HG03135 (cell line): Measurements from ENCODE around the gene CMIP.

Experiments used
- ATAC-seq: cut with Tn5 transposase; IDR thresholded peaks from one replicate; pipeline ENCODE4 v1.9.1; 2021; ENCODE audit warnings: mild to moderate bottlenecking, moderate library complexity; ENCODE audit not compliant: unreplicated experiment

The CMIP gene

DNA sequence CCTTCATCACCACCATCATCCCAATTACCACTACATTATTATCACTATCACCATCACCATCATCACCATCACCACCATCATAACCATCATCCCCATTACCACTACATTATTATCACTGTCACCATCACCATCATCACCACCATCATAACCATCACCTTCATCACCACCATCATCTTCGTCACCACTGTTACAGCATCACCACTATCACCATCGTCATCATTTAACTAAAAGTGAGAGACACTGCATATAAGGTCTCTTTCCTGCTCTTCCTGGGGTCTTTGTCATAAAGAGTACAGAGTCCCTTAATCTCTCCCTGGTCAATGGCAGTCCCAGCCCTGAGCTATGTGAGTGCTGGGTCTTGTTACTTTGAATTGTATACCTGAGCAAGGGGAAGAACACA, 133.5 kb downstream of the CMIP start:
- no peak for ATAC-seq

DNA sequence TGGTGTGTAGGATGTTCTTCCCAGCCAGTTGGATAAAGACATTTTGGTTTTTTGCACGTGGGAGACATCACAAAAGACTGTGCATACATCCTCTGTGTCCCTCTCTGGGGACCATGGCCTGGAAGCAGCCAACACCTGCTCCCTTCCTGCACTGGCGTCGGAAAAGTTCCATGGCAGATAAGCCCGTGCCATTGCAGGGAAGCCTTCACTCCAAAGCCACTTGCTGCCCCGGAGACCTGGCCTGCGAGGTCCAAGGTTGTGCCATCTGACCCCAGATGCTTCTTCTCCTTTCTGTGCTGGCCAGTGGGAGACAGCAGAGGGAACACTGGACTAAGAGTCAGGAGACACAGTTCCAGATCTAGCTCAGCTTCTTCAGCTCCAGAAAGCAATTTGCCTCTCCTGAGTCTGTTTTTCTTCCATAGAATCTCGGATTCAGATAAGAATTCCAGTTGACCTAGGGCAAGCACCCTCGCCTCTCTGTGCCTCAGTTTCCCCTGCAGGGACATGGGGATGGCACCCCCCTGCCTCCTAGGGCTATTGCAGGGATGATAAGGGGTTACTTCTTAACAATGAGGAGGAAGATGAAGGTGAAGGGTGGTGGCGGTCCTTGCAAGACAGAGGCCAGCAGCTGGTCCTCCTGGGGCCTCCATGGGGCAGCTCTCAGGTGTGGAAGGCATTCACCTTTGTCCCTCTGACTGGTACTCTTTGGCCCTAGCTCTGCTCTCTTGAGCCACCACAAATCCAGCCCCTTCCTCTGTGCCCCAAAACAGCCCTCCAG, 134.2 kb downstream of the CMIP start:
- no peak for ATAC-seq

DNA sequence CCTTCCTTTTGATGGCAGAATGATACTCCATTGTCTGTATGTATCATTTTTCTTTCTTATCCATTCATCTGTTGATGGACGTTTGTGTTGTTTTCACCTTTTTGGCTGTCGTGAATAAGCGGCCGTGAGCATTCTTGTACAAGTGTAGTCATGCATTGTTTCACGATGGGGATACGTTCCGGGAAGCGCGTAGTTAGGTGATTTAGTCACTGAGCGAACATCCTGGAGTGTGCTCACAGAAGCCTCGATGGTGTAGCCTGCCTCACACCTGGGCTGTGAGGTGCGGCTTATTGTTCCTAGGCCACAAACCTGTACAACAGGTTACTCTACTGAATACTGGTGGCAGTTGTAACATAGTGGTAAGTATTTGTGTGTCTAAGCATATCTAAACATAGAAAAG, 136.5 kb downstream of the CMIP start:
- no peak for ATAC-seq

DNA sequence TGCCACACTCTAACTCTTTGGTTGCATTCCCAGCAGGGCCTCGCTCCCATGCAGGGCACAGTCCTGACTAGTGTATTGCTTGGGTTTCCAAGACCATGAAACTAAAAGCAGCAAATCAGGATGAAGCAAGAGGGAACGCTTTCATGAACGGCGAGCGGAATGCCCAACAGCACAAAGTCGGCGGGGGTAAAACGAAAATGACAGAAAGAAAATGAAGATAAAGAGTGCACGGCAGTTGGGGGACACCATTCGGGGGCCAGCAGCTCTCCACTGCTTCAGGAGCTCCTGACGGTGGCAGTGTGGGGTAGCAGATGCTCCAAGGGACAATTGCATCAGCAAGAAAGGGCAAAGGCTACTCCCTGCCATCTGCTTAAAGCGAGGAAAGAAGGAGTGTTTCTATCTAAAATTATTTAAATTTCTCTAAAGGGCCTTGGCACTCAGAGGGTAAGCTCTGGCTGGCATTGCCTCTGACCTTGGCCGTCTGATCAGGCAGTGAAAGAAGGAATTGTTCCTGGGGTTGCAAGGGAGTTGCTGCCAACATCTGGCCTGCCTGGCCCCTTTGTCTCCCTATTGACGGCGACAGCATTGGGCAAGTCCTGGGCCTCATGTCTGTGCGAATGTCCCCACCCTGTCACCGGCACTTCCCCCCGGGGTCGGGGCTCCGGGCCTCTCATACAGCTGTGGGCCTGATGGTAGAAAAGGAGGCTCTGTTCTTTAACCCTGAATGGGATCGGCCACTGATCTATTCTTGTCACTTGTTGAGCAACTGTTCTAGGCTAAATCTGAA, 138.2 kb downstream of the CMIP start:
- no peak for ATAC-seq

- ATAC-seq = no peak
Measured at GRCh38 chr16:81583893-81584631, 139.5 kb downstream of the CMIP start.

DNA sequence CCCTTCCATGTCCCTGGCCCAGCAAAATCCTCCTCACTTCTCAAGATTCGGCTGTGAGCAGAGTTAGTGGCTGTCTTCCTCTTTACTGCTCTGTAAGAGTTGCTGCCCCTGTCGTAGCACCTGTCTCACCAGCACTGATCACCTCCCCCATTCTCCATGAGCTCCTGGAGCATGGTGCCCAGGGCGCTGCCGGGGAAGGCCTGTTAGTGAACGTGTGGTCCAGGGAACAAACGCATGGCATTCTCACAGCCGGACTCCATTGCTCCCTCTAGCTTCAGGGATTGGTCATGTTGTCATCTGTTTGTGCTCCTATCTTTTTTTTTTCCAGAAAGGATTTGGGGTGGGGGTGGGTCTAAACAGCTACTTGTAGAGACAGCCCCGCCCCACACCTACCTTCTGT, 141.2 kb downstream of the CMIP start:
- no peak for ATAC-seq

- no peak for ATAC-seq
Measured at GRCh38 chr16:81586417-81586816, 141.8 kb downstream of the CMIP start.

GRCh38 chr16:81586977-81587625, 142.5 kb downstream of the CMIP start:
- ATAC-seq = no peak

- ATAC-seq = no peak
Measured at GRCh38 chr16:81587626-81588160, 143.1 kb downstream of the CMIP start.

GRCh38 chr16:81588326-81589081, 143.9 kb downstream of the CMIP start:
- no peak for ATAC-seq

- ATAC-seq = no peak
Measured at GRCh38 chr16:81589975-81590650, 145.5 kb downstream of the CMIP start.

DNA sequence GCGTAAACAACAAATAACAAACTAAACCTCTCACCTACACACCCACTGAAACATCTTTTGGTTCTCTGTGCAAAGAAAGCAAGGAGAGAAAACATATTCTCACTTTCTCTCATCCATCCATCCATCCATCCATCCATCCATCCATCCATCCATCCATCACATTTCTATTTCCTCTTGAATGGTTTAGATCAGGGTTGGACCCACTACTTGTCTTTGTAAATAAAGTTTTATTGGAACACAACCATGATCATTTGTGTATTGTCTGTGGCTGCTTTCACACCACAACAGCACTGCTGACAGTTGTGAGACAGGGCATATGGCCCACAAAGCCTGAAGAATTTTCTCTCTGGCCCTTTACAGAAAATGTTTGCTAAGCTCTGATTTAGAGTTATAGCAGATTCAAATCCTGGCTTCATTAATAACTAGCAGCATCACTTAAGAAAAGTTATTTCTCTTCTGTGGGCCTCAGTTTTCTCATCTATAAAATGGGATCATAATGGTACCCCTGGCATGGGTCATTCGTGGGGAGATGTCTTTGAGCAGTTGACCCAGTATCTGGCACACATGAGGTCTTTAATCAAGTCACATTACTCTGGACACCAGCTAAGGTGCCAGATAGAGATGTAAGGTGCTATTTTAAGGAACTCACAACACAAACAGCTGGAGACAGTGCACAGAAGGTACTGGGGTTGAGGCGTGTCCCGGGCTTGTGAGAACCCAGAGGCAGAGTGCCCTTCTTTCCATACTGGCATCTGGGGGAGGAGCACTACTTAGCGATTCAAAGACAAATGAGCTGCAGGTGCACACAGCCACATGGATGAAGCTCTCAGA, 146.3 kb downstream of the CMIP start:
- no peak for ATAC-seq

GRCh38 chr16:81591545-81591870, 146.9 kb downstream of the CMIP start:
- ATAC-seq = no peak

- ATAC-seq = no peak
Measured at GRCh38 chr16:81592353-81592866, 147.8 kb downstream of the CMIP start.

DNA sequence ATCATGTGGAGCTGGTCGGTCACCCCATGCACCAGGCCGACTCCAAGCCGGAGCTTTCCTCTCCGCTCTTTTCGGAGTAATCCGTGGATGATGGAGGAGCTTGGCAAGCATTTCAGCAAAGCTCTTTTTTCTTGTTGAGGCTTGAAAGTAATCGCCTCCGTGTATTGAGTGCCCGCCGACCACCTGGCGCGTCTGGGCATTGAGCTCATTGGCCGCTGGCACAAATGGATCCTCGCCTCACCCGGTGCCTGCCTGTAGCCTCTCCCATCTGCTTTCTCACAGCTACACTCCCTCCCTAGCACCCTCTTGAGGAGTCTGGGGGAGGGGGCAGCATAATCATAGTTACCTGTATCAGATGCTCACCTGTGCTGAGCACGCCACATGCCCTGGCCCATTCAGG, 148.9 kb downstream of the CMIP start:
- no peak for ATAC-seq

GRCh38 chr16:81595629-81596292, 151.2 kb downstream of the CMIP start:
- ATAC-seq = no peak

DNA sequence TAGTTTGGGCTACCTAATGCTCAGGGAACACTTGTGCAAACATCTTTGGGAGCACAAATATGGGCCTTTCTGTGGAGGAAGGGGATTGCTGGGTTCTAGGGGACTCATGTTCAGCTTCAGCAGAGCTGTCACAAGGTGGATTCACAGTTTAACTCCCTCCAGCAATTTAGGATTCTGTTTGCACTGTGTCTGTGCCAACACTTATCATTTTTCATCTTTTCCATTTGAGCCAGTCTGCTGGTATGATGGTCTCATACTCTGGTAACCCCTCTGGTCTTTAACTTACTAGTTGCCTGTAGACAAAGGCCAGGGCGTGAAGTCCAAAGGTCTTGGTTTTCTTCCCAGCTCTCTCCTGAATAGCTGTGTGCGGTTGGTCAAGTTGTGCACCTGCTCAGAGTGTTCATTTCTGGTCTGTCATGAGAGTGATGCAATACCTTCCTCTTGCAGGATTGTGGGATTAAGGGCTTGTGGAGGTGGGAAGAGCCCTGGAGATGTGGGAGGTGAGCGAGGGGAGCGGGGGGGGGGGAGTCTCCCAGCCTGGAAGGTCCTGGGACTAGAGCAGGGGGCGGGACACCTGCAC, 152.6 kb downstream of the CMIP start:
- no peak for ATAC-seq

DNA sequence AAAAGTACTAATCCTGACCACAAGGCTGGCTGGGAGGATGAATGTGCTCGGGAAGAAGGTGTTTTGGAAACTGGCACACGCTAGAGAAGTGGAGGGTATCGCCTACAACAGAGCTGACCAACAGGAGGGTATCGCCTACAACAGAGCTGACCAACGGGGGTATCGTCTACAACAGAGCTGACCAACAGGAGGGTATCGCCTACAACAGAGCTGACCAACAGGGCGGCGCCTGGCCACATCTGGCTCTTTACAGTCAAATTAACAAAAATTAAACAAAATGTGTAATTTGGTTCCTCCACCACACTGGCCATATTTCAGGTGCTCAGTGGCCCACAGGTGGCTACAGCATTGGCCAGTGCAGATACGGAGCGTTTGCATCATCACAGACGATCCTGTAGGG, 153.5 kb downstream of the CMIP start:
- ATAC-seq = no peak
